CD4-positive, alpha-beta T cell treated with Interleukin-2 at 100 ng/mL for 4 hours (primary cell): ENCODE measurements around the gene BACH2.
"Not testable (repeated sequence)": the region's sequence is repeated elsewhere in the genome, so short reads cannot be mapped to it uniquely, and the experiment has no call there.

Experiments used
- DNase-seq: peaks from one replicate; pipeline ENCODE4 v3.0.0-alpha.2; 2020; ENCODE audit warnings: low spot score

BACH2 gene

DNA sequence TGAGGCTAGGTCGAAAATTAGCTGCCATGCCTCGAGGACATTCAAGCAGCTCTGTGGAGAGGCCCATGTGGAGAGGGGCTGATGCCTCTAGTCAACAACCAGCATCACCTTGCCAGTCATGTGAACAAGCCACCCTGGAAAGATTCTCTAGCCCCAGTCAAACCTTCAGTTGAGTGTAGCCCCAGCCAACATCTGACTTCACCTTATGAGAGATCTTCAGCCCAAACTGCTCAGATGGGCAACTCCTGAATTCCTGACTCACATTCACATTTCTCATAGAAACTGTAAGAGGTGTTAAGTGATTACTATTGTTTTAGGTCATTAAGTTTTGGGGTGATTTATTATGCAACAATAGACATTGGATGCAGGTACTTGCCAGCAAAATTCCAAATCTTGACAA, 357.5 kb downstream of the BACH2 start:
- no peak for DNase-seq

DNA sequence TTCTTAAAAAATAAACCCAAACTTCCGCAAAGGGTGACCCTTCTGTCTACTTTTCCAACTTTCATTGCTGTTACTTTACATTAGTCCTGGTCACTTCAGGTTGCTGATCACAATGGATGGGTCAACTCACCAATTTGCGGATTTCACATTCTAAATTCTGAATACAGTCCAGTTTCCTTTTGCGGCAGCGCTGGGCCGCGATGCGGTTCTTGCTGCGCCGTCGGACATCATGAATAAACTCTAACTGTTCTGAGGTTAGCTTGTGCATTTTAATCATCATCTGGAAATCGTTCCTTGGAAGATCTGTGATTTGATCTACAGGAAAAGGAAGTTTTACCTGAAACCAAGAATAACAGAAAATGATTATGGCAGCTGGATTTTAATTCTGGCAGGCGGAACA, 358.6 kb downstream of the BACH2 start:
- no peak for DNase-seq

- no peak for DNase-seq
Observed at GRCh38 chr6:89936177-89936576, 360.5 kb downstream of the BACH2 start.

- no peak for DNase-seq
Observed at GRCh38 chr6:89934685-89935366, 361.8 kb downstream of the BACH2 start.

GRCh38 chr6:89932245-89932802, 364.3 kb downstream of the BACH2 start:
- no peak for DNase-seq

- DNase-seq = no peak
Observed at GRCh38 chr6:89930789-89931188, 365.9 kb downstream of the BACH2 start.

- no peak for DNase-seq
Observed at GRCh38 chr6:89928604-89929003, 368.0 kb downstream of the BACH2 start.

DNA sequence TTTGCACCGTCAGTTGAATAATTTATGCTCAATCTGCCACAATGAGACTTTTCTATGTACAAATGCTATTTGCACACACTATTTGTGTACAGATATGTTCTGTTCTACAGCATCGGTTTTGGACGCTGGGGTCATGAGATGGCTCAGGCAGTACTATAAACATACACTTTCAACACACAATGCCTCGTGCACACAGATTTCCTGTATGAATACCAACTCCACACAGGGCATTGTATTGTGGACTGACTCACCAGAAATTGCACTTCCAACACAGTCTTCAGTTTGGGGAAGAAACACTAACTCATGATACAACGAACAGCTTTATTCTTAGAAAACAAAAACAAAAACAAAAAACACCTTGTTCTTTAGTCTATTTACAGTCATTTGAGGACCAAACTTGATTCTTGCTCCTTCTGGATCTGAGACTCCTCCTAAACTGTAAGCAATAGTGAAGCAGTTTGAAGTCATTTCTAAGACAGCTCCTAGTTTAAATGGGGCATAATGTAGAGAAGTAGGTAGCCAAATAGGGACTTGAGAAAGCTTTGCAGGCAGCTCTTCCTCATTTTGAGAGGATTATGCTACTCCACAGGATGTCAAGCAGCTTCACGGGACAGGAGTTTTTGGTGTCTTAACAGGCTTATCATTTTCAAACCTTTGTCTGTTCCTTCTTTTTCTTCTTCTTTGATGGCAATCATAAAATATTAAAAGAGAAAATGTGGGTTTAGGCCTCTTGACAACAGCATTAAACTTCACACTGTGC, 368.7 kb downstream of the BACH2 start:
- DNase-seq = no peak

DNA sequence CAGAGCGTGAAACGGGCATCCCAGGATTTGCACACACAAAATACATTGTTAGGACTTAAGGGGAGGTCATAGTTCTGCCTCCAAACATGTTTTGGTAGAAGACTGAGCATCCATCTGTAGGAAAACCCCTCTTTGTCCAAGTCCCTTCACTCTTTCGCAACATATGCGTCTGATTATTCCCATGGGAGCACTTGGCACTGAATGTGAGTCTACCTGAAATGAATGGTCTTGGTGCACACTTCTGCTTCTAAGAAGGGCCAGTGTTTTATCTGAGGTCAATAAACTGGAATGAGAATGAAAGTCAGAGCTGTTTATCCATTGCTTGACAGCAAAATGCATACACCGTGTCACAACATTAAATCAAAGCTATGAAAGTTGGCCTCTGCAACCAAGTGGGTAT, 369.4 kb downstream of the BACH2 start:
- no peak for DNase-seq

DNA sequence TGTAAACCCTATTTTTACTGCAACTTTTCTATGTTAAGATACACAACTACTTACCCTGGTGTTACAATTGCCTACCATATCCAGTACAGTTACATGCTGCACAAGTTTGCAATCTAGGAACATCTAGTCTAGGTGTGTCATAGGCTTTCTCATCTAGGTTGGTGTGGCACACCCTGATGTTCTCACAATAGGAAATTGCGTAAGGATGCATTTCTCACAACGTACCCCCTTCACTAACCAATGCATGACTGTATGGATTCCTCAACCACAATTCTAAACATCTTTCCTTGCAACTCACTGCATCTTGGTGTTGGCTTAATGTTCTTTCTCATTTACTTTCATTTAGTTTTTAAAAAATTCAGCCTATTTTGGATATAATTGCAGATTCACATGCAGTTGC, 370.8 kb downstream of the BACH2 start:
- no peak for DNase-seq

GRCh38 chr6:89924231-89924630, 372.4 kb downstream of the BACH2 start:
- no peak for DNase-seq

DNA sequence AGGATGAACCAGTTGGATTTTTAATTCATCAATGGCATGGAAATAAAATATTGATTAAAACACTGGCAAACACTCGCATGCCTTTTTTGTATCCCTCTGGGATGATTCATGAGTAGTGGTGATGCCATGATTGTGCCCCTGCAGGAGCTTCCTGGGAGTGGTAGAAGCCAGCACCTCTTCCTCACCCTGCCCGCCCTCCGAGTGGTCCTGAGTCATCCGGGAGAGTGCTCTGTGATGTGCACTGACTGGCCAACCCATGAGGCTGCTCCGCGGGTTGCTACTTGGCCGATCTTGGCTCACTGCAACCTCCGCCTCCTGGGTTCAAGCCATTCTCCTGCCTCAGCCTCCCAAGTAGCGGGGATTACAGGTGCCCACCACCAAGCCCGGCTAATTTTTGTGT, 375.0 kb downstream of the BACH2 start:
- DNase-seq = no peak

DNA sequence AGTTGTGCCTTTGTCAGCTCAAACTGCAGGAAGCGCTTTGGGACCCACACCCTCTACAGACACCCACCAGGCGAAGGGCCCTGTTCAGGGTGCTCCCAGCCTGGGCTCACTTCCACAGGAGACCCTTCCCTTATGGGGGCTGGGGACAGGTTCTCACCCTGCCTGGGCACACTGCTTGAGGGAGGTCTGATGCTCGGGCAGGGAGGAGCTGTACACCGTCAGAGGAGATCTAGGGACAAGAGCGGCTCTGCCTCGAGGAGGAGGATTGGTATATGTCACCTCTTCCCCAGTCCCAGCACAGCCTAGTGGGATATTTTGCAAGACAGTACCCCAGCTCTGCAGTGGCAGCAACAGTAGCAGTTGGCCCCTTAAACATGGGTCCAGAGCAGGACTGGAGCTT, 375.4 kb downstream of the BACH2 start:
- no peak for DNase-seq

- DNase-seq = no peak
Observed at GRCh38 chr6:89917801-89918366, 378.8 kb downstream of the BACH2 start.

- no peak for DNase-seq
Observed at GRCh38 chr6:89917216-89917615, 379.4 kb downstream of the BACH2 start.

GRCh38 chr6:89916136-89916920, 380.3 kb downstream of the BACH2 start:
- DNase-seq = no peak

DNA sequence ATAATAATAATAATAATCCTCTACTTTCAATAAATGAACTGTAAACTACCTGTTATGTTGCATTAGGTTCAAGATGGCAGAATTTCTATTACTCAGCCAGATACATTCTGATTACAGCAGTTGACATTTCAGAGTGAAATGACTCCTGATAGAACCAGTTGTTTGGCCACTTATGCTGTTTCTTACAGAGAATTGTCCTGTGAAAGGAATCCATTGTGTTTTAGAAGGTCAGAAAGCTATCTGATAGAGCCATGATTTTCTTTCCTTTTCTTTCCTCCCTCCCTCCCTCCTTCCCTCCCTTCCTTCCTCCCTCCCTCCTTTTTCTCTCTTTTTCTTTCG, 385.8 kb downstream of the BACH2 start:
- no peak for DNase-seq

GRCh38 chr6:89910001-89910901, 386.4 kb downstream of the BACH2 start:
- not testable (repeated sequence) for DNase-seq

DNA sequence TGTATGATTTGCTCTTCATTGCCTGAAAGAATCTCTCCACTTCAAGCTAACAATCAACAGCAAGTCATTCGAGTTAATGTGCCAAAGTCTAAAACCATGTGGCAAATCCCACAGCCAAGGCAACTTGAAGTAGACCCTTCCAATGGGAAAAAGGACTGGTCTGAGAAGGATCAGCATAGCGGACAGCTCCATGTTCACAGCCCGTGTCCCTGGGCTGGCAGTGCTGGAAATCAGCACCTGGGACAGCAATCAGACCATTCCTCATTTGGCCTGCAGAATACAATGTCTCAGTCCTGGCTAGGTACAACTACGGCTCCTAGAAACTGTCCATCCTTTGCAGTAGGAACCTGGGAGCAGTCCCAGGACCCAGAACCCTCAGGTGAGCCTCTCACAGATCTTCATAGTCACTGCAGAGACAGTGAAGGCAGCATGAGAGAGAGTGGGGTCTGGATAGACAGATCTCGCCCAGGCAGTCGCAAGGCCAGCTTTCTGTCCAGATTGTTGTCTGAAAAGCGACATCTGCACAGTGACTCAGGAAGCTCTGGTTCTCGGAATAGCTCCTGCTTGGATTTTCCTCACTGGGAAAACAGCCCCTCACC, 401.3 kb downstream of the BACH2 start:
- DNase-seq = no peak

- DNase-seq = no peak
Observed at GRCh38 chr6:89894169-89894568, 402.5 kb downstream of the BACH2 start, which contains the start of gene GJA10. Gene GJA10 (plus strand): TSS chr6:89894469. CDS start chr6:89894469, 0 bp downstream.

GRCh38 chr6:89892577-89892976, 404.1 kb downstream of the BACH2 start:
- not testable (repeated sequence) for DNase-seq
